ENCODE data around the gene SGCD.

GRCh38 chr5:156466871-156467270 is 139.9 kb downstream of the SGCD start:
- TF ChIP-seq POLR2AphosphoS5 (IDR thresholded peaks at IDR 0.05) (no peak), CTCF (IDR thresholded peaks at IDR 0.05) (no peak), POLR2A (IDR thresholded peaks at IDR 0.05) (no peak)

Measured in transverse colon (tissue), 4 donors.